Activated naive CD8-positive, alpha-beta T cell (primary cell): ENCODE results near the gene NT5M.
"Not testable (repeated sequence)": the region's sequence is repeated elsewhere in the genome, so short reads cannot be mapped to it uniquely, and the experiment has no call there.

Source experiments
- H3K27ac Mint-ChIP-seq: one replicate; pipeline ENCODE4 v1.8.0; 2021; ENCODE audit warnings: mixed read lengths
- H3K27me3 Mint-ChIP-seq: one replicate; pipeline ENCODE4 v1.8.0; 2021; ENCODE audit warnings: mixed read lengths
- H3K36me3 Mint-ChIP-seq: one replicate; pipeline ENCODE4 v1.8.0; 2021; ENCODE audit warnings: mixed read lengths
- H3K4me1 Mint-ChIP-seq: one replicate; pipeline ENCODE4 v1.8.0; 2021; ENCODE audit warnings: low read depth, mixed read lengths
- H3K4me3 Mint-ChIP-seq: one replicate; pipeline ENCODE4 v1.8.0; 2021; ENCODE audit warnings: mild to moderate bottlenecking, mixed read lengths
- H3K9me3 Mint-ChIP-seq: one replicate; pipeline ENCODE4 v1.8.0; 2021; ENCODE audit warnings: low read depth, mixed read lengths

Gene NT5M

DNA sequence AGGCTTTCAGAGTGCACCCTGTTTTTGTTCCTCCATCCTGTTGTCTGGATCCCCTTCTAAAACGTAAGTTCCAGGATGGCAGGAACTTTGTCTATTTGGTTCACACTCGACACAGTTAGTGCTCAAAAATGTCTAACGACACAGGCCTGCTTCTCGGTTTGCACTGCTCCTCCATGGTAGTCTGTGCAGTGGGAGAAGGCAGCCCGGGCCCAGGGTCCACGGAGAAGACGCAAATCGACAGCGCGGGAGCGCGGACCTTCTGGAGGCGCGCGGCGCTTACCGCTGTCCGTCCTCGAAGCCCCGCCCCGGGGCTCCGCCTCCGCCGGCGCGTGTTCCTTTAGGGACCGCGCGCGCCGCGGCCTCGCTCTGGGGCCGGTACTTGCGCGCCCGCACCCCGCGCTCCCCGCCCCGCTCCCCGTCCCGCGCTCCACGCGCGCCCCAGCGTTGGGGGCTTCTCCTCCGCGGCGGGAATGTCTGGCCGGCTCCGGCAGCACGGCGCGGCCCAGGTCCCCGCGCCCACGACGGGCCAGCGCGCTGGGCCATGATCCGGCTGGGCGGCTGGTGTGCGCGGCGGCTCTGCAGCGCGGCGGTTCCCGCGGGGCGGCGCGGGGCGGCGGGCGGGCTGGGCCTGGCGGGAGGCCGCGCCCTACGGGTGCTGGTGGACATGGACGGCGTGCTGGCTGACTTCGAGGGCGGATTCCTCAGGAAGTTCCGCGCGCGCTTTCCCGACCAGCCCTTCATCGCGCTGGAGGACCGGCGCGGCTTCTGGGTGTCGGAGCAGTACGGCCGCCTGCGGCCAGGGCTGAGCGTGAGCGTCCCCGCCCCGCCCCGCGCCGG lies at the start of gene NT5M:
TSS of gene NT5M (plus strand) at position 364 of the 837 bp plus-strand sequence. CDS start at position 542, 178 bp downstream.
- peak within 1 kb of the TSS; percentile 89 for H3K4me3 Mint-ChIP-seq
- no peaks in the 10 kb centered on the region for H3K36me3 Mint-ChIP-seq
- H3K9me3 Mint-ChIP-seq = no peaks in the 10 kb centered on the region
- peaks cover 26% of the 10 kb centered on the region for H3K4me1 Mint-ChIP-seq
- no peaks in the 10 kb centered on the region for H3K27me3 Mint-ChIP-seq
- H3K27ac Mint-ChIP-seq = peak within 1 kb of the TSS; percentile 91

- H3K4me3 Mint-ChIP-seq = no peak overlapping the region
- peaks cover 5% of the 10 kb centered on the region for H3K4me1 Mint-ChIP-seq
- H3K27ac Mint-ChIP-seq = no peak overlapping the region
- no peaks in the 10 kb centered on the region for H3K9me3 Mint-ChIP-seq
- no peaks in the 10 kb centered on the region for H3K27me3 Mint-ChIP-seq
- H3K36me3 Mint-ChIP-seq = peaks cover 5% of the 10 kb centered on the region
These were observed 49.8 kb upstream of the NT5M start for GRCh38 chr17:17253406-17253805.

DNA sequence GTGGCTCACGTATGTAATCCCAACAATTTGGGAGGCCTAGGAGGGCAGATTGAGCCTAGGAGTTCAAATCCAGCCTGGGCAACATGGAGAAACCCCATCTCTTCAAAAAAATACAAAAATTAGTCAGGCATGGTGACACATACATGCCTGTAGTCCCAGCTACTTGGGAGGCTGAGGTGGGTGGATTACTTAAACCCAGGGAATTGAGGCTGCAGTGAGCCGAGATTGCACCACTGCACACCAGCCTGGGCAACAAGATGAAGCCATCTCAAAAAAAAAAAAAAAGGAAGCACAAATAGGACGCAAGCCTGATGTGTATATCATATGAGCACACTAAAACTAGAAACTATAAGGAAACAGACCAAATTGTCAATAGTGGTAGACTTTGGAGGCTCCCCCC lies 49.1 kb upstream of the NT5M start:
- no peak overlapping the region for H3K27ac Mint-ChIP-seq
- H3K27me3 Mint-ChIP-seq = no peaks in the 10 kb centered on the region
- H3K4me3 Mint-ChIP-seq = no peak overlapping the region
- peaks cover 6% of the 10 kb centered on the region for H3K36me3 Mint-ChIP-seq
- peaks cover 5% of the 10 kb centered on the region for H3K4me1 Mint-ChIP-seq
- no peaks in the 10 kb centered on the region for H3K9me3 Mint-ChIP-seq

DNA sequence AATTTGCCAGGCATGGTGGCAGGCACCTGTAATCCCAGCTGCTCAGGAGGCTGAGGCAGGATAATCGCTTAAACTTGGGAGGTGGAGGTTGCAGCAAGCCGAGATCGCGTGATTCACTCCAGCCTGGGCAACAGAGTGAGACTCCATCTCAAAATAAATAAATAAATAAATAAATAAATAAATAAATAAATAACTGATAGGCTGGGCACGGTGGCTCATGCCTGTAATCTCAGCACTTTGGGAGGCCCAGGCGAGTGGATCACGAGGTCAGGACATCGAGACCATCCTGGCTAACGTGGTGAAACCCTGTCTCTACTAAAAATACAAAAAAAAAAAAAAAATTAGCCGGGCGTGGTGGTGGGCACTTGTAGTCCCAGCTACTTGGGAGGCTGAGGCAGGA lies 47.5 kb upstream of the NT5M start:
- H3K36me3 Mint-ChIP-seq, H3K27ac Mint-ChIP-seq, H3K27me3 Mint-ChIP-seq, H3K4me3 Mint-ChIP-seq, H3K4me1 Mint-ChIP-seq, H3K9me3 Mint-ChIP-seq: not testable (repeated sequence)

GRCh38 chr17:17256316-17256715 lies 46.9 kb upstream of the NT5M start:
- no peaks in the 10 kb centered on the region for H3K27me3 Mint-ChIP-seq
- no peak overlapping the region for H3K4me3 Mint-ChIP-seq
- H3K36me3 Mint-ChIP-seq = peaks cover 7% of the 10 kb centered on the region
- H3K4me1 Mint-ChIP-seq = peaks cover 5% of the 10 kb centered on the region
- no peaks in the 10 kb centered on the region for H3K9me3 Mint-ChIP-seq
- no peak overlapping the region for H3K27ac Mint-ChIP-seq

- no peaks in the 10 kb centered on the region for H3K9me3 Mint-ChIP-seq
- H3K36me3 Mint-ChIP-seq = peaks cover 7% of the 10 kb centered on the region
- H3K4me1 Mint-ChIP-seq = peaks cover 5% of the 10 kb centered on the region
- no peak overlapping the region for H3K27ac Mint-ChIP-seq
- no peaks in the 10 kb centered on the region for H3K27me3 Mint-ChIP-seq
- no peak overlapping the region for H3K4me3 Mint-ChIP-seq
These were observed 45.2 kb upstream of the NT5M start for GRCh38 chr17:17258011-17258410.

DNA sequence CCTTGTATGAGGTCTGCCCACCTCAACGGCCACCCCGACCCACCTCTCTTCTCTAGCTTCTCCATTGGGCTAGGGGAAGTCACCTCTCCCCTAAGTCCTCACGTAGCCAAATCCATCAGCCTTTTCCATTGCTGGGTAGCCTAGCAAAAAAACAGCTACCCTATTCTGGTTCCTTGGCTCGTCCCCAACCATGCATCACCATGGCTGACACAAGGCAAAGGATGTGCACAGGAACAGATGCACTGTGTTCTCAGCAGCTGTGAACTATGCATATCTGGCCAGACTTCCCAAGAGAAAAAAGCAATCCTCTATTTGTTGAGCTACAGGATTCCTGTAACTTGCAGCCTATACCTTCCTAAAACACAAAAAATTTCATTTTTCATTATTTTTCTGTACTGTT lies 44.2 kb upstream of the NT5M start:
- Mint-ChIP-seq H3K27ac (no peak overlapping the region), H3K9me3 (no peaks in the 10 kb centered on the region), H3K27me3 (no peaks in the 10 kb centered on the region), H3K4me3 (no peak overlapping the region), H3K4me1 (no peaks in the 10 kb centered on the region), H3K36me3 (peaks cover 7% of the 10 kb centered on the region)

DNA sequence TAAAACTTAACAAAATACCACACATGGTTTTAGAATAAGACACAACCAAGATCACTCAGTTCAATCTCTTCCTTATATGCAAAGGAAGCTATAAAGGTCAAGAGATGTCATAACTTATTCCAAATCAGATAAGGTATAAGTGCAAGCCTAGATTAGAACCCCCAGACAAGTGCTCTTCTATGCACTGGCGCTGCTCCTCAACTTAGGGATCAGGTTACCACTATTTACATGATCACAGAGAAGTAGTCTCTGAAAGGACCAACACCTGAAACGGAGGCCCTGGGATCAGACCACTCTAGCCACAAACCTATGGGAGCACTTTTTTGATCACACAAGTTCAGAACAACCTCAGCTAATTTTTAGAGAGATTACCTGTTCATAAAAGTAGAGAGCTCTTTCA lies 38.7 kb upstream of the NT5M start:
- Mint-ChIP-seq H3K27ac (no peak overlapping the region), H3K9me3 (no peaks in the 10 kb centered on the region)

GRCh38 chr17:17269926-17270773 lies 33.0 kb upstream of the NT5M start:
- H3K4me1 Mint-ChIP-seq = peaks cover 6% of the 10 kb centered on the region
- H3K36me3 Mint-ChIP-seq = peaks cover 2% of the 10 kb centered on the region
- H3K9me3 Mint-ChIP-seq = no peaks in the 10 kb centered on the region
- H3K4me3 Mint-ChIP-seq = no peak overlapping the region
- H3K27me3 Mint-ChIP-seq = no peaks in the 10 kb centered on the region
- H3K27ac Mint-ChIP-seq = no peak overlapping the region

More for the DNA sequence above, 38.7 kb upstream of the NT5M start:
- H3K4me1 Mint-ChIP-seq = no peaks in the 10 kb centered on the region
- H3K4me3 Mint-ChIP-seq = no peak overlapping the region
- peaks cover 6% of the 10 kb centered on the region for H3K36me3 Mint-ChIP-seq
- H3K27me3 Mint-ChIP-seq = no peaks in the 10 kb centered on the region

GRCh38 chr17:17275971-17276370 lies 27.2 kb upstream of the NT5M start:
- H3K27ac Mint-ChIP-seq = no peak overlapping the region
- no peaks in the 10 kb centered on the region for H3K27me3 Mint-ChIP-seq
- H3K4me1 Mint-ChIP-seq = peaks cover 38% of the 10 kb centered on the region
- H3K36me3 Mint-ChIP-seq = no peaks in the 10 kb centered on the region
- H3K4me3 Mint-ChIP-seq = no peak overlapping the region
- no peaks in the 10 kb centered on the region for H3K9me3 Mint-ChIP-seq

- not testable (repeated sequence) for H3K27ac Mint-ChIP-seq, H3K27me3 Mint-ChIP-seq, H3K4me3 Mint-ChIP-seq, H3K36me3 Mint-ChIP-seq, H3K9me3 Mint-ChIP-seq
- peaks cover 45% of the 10 kb centered on the region for H3K4me1 Mint-ChIP-seq
These were observed 25.7 kb upstream of the NT5M start for GRCh38 chr17:17277431-17277830.

- no peaks in the 10 kb centered on the region for H3K9me3 Mint-ChIP-seq
- peaks cover 45% of the 10 kb centered on the region for H3K4me1 Mint-ChIP-seq
- peak overlapping the region; percentile 50 for H3K27ac Mint-ChIP-seq
- peak overlapping the region; percentile 91 for H3K4me3 Mint-ChIP-seq
- no peaks in the 10 kb centered on the region for H3K36me3 Mint-ChIP-seq
- H3K27me3 Mint-ChIP-seq = no peaks in the 10 kb centered on the region
These were observed 23.9 kb upstream of the NT5M start for GRCh38 chr17:17279316-17279715.

- peaks cover 42% of the 10 kb centered on the region for H3K4me1 Mint-ChIP-seq
These were observed 22.3 kb upstream of the NT5M start, which contains the start of gene COPS3 for GRCh38 chr17:17280613-17281549. TSS of gene COPS3 (minus strand) at chr17:17281246. CDS start at chr17:17281186, 60 bp downstream.

GRCh38 chr17:17285951-17286350 lies 17.2 kb upstream of the NT5M start:
- no peak overlapping the region for H3K27ac Mint-ChIP-seq

More at GRCh38 chr17:17280613-17281549, 22.3 kb upstream of the NT5M start, which contains the start of gene COPS3:
- no peaks in the 10 kb centered on the region for H3K27me3 Mint-ChIP-seq
- peak within 1 kb of the TSS; percentile 94 for H3K27ac Mint-ChIP-seq
- no peaks in the 10 kb centered on the region for H3K36me3 Mint-ChIP-seq
- no peaks in the 10 kb centered on the region for H3K9me3 Mint-ChIP-seq
- H3K4me3 Mint-ChIP-seq = peak within 1 kb of the TSS; percentile 91

More at GRCh38 chr17:17285951-17286350, 17.2 kb upstream of the NT5M start:
- no peaks in the 10 kb centered on the region for H3K36me3 Mint-ChIP-seq
- peaks cover 9% of the 10 kb centered on the region for H3K4me1 Mint-ChIP-seq
- H3K27me3 Mint-ChIP-seq = no peaks in the 10 kb centered on the region
- H3K9me3 Mint-ChIP-seq = no peaks in the 10 kb centered on the region
- no peak overlapping the region for H3K4me3 Mint-ChIP-seq
